Progenitor cell of endocrine pancreas (in vitro differentiated cells): Measurements from ENCODE around the gene FAM3B. TPM values are rescaled to one million over a fixed set of nuclear protein-coding genes. Genes with fewer than 3 reads are reported as not detected.

Source experiments
- DNase-seq: peaks from one replicate; pipeline ENCODE4 v3.0.0; 2021; ENCODE audit warnings: low spot score; ENCODE audit not compliant: unreplicated experiment
- H3K27ac Mint-ChIP-seq: 2 replicates; pipeline ENCODE4 v1.8.0; 2021; ENCODE audit warnings: mild to moderate bottlenecking, moderate library complexity, mixed read lengths
- H3K27me3 Mint-ChIP-seq: 2 replicates; pipeline ENCODE4 v1.8.0; 2021; ENCODE audit warnings: mixed read lengths
- H3K36me3 Mint-ChIP-seq: 2 replicates; pipeline ENCODE4 v1.8.0; 2022; ENCODE audit warnings: mixed read lengths; ENCODE audit not compliant: insufficient read depth
- H3K4me1 Mint-ChIP-seq: 2 replicates; pipeline ENCODE4 v1.8.0; 2021; ENCODE audit warnings: low read depth, mixed read lengths
- H3K4me3 Mint-ChIP-seq: 2 replicates; pipeline ENCODE4 v1.8.0; 2021; ENCODE audit warnings: low read depth, mild to moderate bottlenecking, moderate library complexity, mixed read lengths
- H3K9me3 Mint-ChIP-seq: 2 replicates; pipeline ENCODE4 v1.8.0; 2021; ENCODE audit warnings: low read depth, mixed read lengths
- CTCF ChIP-seq: fragments of 200-600 bp; sonication (generic); IDR thresholded peaks from one replicate; pipeline ENCODE4 v1.5.0; 2021; ENCODE audit warnings: antibody characterized with exemption, mild to moderate bottlenecking; ENCODE audit not compliant: unreplicated experiment
- total RNA-seq: library from RNA; stranded (reverse); gene quantifications from 2 replicates; pipeline ENCODE4 v1.2.1, GENCODE V29; 2021

Gene FAM3B
- total RNA-seq, 1 donor from 2014 or later: 8.2 TPM

GRCh38 chr21:41397471-41397891, 80.9 kb downstream of the FAM3B start:
- Mint-ChIP-seq H3K9me3 (no peaks in the 10 kb centered on the region), H3K4me1 (no peaks in the 10 kb centered on the region), H3K36me3 (no peaks in the 10 kb centered on the region), H3K4me3 (no peak overlapping the region), H3K27me3 (peaks cover 23% of the 10 kb centered on the region), H3K27ac (no peak overlapping the region)
- no peak for TF ChIP-seq CTCF
- DNase-seq: no peak

GRCh38 chr21:41398251-41398650, 81.7 kb downstream of the FAM3B start:
- Mint-ChIP-seq H3K27me3 (peaks cover 23% of the 10 kb centered on the region), H3K4me1 (no peaks in the 10 kb centered on the region), H3K4me3 (no peak overlapping the region), H3K27ac (no peak overlapping the region), H3K9me3 (no peaks in the 10 kb centered on the region), H3K36me3 (no peaks in the 10 kb centered on the region)
- no peak for TF ChIP-seq CTCF
- no peak for DNase-seq

GRCh38 chr21:41398831-41399230, 82.2 kb downstream of the FAM3B start:
- Mint-ChIP-seq H3K9me3 (no peaks in the 10 kb centered on the region), H3K27me3 (peaks cover 18% of the 10 kb centered on the region), H3K4me1 (no peaks in the 10 kb centered on the region), H3K36me3 (no peaks in the 10 kb centered on the region), H3K4me3 (no peak overlapping the region), H3K27ac (no peak overlapping the region)
- DNase-seq: no peak
- no peak for TF ChIP-seq CTCF

GRCh38 chr21:41399246-41399800, 82.7 kb downstream of the FAM3B start:
- Mint-ChIP-seq H3K27me3 (peaks cover 13% of the 10 kb centered on the region), H3K9me3 (no peaks in the 10 kb centered on the region), H3K27ac (no peak overlapping the region), H3K36me3 (no peaks in the 10 kb centered on the region), H3K4me1 (peaks cover under 1% of the 10 kb centered on the region), H3K4me3 (no peak overlapping the region)
- no peak for TF ChIP-seq CTCF
- DNase-seq: no peak

- no peak overlapping the region for H3K4me3 Mint-ChIP-seq
- H3K36me3 Mint-ChIP-seq: no peaks in the 10 kb centered on the region
- TF ChIP-seq CTCF: no peak
- DNase-seq: no peak
- H3K27ac Mint-ChIP-seq: no peak overlapping the region
- peaks cover 10% of the 10 kb centered on the region for H3K27me3 Mint-ChIP-seq
- peaks cover 1% of the 10 kb centered on the region for H3K4me1 Mint-ChIP-seq
- no peaks in the 10 kb centered on the region for H3K9me3 Mint-ChIP-seq
Measured at GRCh38 chr21:41402231-41402630, 85.6 kb downstream of the FAM3B start.
